ENCODE results near the gene GJA8. TPM values are rescaled to one million over a fixed set of nuclear protein-coding genes. Genes with fewer than 3 reads are reported as not detected.
A peak's percentile ranks its signal among the peaks of the same experiment; 100 is the strongest.
"Not testable (repeated sequence)": the region's sequence is repeated elsewhere in the genome, so short reads cannot be mapped to it uniquely, and the experiment has no call there.

The GJA8 gene
- total RNA-seq, 2 donors from 2014 or later: not detected

DNA sequence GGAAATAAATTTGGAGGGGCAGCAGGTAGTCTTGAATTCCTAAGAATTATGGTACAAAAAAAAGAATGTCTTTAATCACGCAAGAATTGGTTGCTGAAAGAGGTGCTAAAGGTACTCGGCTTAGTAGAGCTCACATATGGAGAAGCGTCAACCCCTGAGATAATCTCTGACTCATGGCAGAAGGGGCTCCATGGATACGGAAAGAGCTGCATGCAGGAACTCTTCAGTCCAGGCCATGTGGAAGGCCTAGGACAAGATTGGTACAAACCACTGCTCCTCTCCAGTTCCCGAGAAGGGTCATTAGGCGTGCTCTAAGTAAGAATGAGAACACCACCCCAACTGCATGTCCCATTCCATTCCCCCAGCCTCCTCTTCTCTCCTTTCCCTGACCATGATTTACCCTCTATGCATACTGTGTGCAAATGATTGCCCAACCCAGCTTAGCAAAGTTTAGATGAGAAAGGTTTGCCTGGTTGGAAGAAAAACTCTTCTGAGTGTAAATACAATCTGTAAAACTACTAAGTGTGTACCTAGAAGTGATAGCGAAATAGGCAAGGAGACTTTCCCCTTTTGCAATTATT, 10.9 kb downstream of the GJA8 start:
- H3K9me3 ChIP-seq: no peaks in the 10 kb centered on the region
- no peaks in the 10 kb centered on the region for H3K36me3 ChIP-seq
- DNase-seq (ENCODE audit: low spot score): no peak
- H3K27me3 ChIP-seq: no peaks in the 10 kb centered on the region
- no peak for TF ChIP-seq CTCF (IDR thresholded peaks at IDR 0.05)
- H3K4me1 ChIP-seq: no peaks in the 10 kb centered on the region
- no peak overlapping the region for H3K4me3 ChIP-seq
- no peak overlapping the region for H3K27ac ChIP-seq

DNA sequence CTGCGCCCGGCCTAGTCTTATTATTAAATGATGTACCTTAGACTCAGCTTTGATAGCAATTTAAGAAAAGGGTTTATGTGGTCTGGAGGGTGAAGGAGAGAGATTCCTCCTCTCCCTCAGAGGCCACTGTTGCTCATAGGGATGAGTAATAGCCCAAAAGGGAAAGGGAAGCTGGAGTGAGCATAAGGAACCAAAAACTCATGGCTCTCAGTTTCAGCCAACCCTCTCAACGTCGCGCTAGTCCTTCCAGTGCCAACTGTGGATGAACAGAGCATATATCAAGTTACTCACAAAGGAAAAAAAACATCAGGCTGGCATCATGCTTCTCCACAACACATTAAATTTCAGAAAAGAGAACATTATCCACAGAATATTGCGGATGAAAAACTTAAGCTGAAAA, 17.3 kb downstream of the GJA8 start:
- H3K4me3 ChIP-seq: no peak overlapping the region
- H3K27me3 ChIP-seq: no peaks in the 10 kb centered on the region
- no peaks in the 10 kb centered on the region for H3K4me1 ChIP-seq
- no peak for DNase-seq (ENCODE audit: low spot score)
- H3K36me3 ChIP-seq: no peaks in the 10 kb centered on the region
- no peak for TF ChIP-seq CTCF (IDR thresholded peaks at IDR 0.05)
- no peaks in the 10 kb centered on the region for H3K9me3 ChIP-seq
- no peak overlapping the region for H3K27ac ChIP-seq

GRCh38 chr1:147924813-147925212, 22.2 kb downstream of the GJA8 start:
- TF ChIP-seq CTCF (IDR thresholded peaks at IDR 0.05): no peak
- Histone ChIP-seq H3K27me3 (no peaks in the 10 kb centered on the region), H3K27ac (no peak overlapping the region), H3K4me1 (peaks cover 0 to 6% of the 10 kb centered on the region in 2 donors), H3K4me3 (no peak overlapping the region), H3K36me3 (no peaks in the 10 kb centered on the region), H3K9me3 (no peaks in the 10 kb centered on the region)
- DNase-seq (ENCODE audit: low spot score): no peak

GRCh38 chr1:147927215-147927614, 24.6 kb downstream of the GJA8 start:
- not testable (repeated sequence) for H3K4me1 ChIP-seq; H3K4me3 ChIP-seq; H3K36me3 ChIP-seq; H3K27me3 ChIP-seq; H3K9me3 ChIP-seq; DNase-seq (ENCODE audit: low spot score); H3K27ac ChIP-seq

- H3K27me3 ChIP-seq; DNase-seq (ENCODE audit: low spot score): not testable (repeated sequence)
Measured at GRCh38 chr1:147927689-147928088, 25.1 kb downstream of the GJA8 start.

GRCh38 chr1:147928236-147929132, 25.9 kb downstream of the GJA8 start, which contains the start of gene GPR89B:
TSS of gene GPR89B (plus strand) at chr1:147928420. CDS start at chr1:147928537, 117 bp downstream.
- peak within 1 kb of the TSS; percentile 76 to 88 for H3K27ac ChIP-seq
- not testable (repeated sequence) for H3K9me3 ChIP-seq, H3K27me3 ChIP-seq, H3K4me1 ChIP-seq, H3K36me3 ChIP-seq
- peak; percentile 79 for DNase-seq (ENCODE audit: low spot score)
- H3K4me3 ChIP-seq: peak within 1 kb of the TSS; percentile 72 to 92

More at GRCh38 chr1:147927689-147928088, 25.1 kb downstream of the GJA8 start:
- not testable (repeated sequence) for H3K4me3 ChIP-seq, H3K36me3 ChIP-seq, H3K4me1 ChIP-seq, H3K27ac ChIP-seq, H3K9me3 ChIP-seq

GRCh38 chr1:147931137-147931536, 28.5 kb downstream of the GJA8 start:
- H3K9me3 ChIP-seq; H3K36me3 ChIP-seq; DNase-seq (ENCODE audit: low spot score); H3K4me3 ChIP-seq; H3K4me1 ChIP-seq; H3K27ac ChIP-seq; H3K27me3 ChIP-seq: not testable (repeated sequence)

DNA sequence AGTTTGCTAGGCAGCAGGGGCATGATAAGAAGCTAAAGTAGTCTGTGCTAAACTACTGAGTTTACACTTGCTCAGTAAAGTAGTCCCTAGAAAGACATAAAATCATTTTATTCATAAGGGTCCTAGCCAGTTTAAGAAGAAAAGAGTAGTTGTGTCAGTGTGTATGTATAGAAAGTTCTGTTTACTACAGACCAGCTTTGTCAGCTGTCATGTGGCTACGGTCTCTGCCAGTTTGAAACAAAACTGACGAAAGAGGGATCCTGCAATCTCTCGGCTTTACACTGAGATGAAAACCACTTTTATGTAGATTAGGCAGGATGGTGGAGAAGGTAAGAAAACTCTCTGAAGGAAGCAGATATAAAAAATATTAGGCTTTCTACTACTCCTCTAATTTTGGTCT, 32.7 kb downstream of the GJA8 start:
- not testable (repeated sequence) for H3K27ac ChIP-seq; H3K4me3 ChIP-seq; DNase-seq (ENCODE audit: low spot score); H3K9me3 ChIP-seq; H3K36me3 ChIP-seq; H3K4me1 ChIP-seq; H3K27me3 ChIP-seq

GRCh38 chr1:147940456-147940855, 37.9 kb downstream of the GJA8 start:
- not testable (repeated sequence) for H3K4me1 ChIP-seq; H3K27ac ChIP-seq; H3K27me3 ChIP-seq; H3K9me3 ChIP-seq; H3K36me3 ChIP-seq; H3K4me3 ChIP-seq; DNase-seq (ENCODE audit: low spot score)

- not testable (repeated sequence) for H3K27ac ChIP-seq; DNase-seq (ENCODE audit: low spot score); H3K9me3 ChIP-seq; H3K4me3 ChIP-seq; H3K36me3 ChIP-seq; H3K27me3 ChIP-seq; H3K4me1 ChIP-seq
Measured at GRCh38 chr1:147942563-147942962, 40.0 kb downstream of the GJA8 start.

- not testable (repeated sequence) for H3K9me3 ChIP-seq; DNase-seq (ENCODE audit: low spot score); H3K27me3 ChIP-seq; H3K36me3 ChIP-seq; H3K4me3 ChIP-seq; H3K4me1 ChIP-seq; H3K27ac ChIP-seq
Measured at GRCh38 chr1:147949517-147949916, 46.9 kb downstream of the GJA8 start.
